ENCODE results near the gene MRM3. TPM values are rescaled to one million over a fixed set of nuclear protein-coding genes. Genes with fewer than 3 reads are reported as not detected.

Gene MRM3
- polyA plus RNA-seq, 1 experiment = 10.1 TPM

DNA sequence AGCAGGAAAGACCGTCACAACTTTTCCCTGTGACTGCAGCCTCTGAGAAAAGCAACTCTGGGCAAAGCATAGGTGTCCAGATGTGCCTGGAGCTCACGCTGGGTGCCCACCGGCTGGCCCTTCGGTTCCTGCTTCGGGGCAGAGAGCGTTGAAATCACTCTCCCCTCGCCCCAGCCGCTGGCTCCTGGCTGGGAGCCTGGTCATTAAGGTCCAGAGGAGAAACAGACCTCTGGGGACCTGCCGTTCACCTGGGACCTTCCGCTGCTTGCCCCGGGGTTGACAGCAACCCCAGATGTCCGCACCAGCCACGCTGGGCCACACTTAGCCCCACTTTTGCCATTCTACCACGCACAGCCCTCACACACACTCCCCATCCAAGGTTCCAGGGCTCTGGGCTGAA lies 13.1 kb downstream of the MRM3 start:
- no peak for DNase-seq (ENCODE audit: low read depth)
- ChIA-PET POLR2A (interaction anchor here (0.6 kb wide), 1 partner anchor 183 kb away, joined by 8 read pairs; no protein-coding TSS in a partner anchor), CTCF (interaction anchor here (0.8 to 3.5 kb wide), 22 partner anchors 9 to 261 kb away, joined by 3 to 66 read pairs (median 4); partner anchors contain the start of genes NXN and TIMM22)
- no peaks in the 10 kb centered on the region for H3K27me3 ChIP-seq (ENCODE audit: control insufficient read depth, insufficient read depth, low read length)
- TF ChIP-seq, protein P1, sequence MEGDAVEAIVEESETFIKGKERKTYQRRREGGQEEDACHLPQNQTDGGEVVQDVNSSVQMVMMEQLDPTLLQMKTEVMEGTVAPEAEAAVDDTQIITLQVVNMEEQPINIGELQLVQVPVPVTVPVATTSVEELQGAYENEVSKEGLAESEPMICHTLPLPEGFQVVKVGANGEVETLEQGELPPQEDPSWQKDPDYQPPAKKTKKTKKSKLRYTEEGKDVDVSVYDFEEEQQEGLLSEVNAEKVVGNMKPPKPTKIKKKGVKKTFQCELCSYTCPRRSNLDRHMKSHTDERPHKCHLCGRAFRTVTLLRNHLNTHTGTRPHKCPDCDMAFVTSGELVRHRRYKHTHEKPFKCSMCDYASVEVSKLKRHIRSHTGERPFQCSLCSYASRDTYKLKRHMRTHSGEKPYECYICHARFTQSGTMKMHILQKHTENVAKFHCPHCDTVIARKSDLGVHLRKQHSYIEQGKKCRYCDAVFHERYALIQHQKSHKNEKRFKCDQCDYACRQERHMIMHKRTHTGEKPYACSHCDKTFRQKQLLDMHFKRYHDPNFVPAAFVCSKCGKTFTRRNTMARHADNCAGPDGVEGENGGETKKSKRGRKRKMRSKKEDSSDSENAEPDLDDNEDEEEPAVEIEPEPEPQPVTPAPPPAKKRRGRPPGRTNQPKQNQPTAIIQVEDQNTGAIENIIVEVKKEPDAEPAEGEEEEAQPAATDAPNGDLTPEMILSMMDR (IDR thresholded peaks at IDR 0.05; ENCODE audit: insufficient read depth, low read depth, low read length) = no peak
- peaks cover 15% of the 10 kb centered on the region for H3K36me3 ChIP-seq (ENCODE audit: control insufficient read depth, insufficient read depth, low read length)
- H3K4me3 ChIP-seq (ENCODE audit: low read depth, low read length) = no peak overlapping the region

DNA sequence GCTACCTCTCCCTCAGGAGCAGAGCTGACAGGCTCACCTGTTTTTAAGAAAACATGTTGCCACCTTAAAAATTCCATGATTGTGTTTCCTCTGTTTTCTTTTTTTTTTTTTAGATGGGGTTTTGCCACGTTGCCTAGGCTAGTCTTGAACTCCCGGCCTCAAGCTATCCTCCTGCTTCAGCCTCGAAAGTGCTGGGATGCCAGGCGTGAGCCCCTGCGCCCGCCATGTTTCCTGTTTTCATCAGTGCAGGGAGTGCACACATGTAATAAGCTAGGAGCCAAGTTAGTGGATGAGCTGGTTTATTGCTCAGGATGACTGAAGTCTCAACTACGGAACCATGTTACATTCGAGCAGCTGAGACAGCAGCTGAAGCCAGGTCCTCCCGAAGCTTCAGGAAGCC lies 13.6 kb downstream of the MRM3 start:
- CTCF ChIA-PET = interaction anchor here (0.6 to 3.5 kb wide), 22 partner anchors 21 to 260 kb away, joined by 3 to 66 read pairs (median 4); partner anchors contain the start of genes NXN and TIMM22
- POLR2A ChIA-PET = interaction anchor here (0.6 kb wide), 1 partner anchor 183 kb away, joined by 8 read pairs; no protein-coding TSS in a partner anchor
- DNase-seq (ENCODE audit: low read depth) = no peak
- peaks cover 19% of the 10 kb centered on the region for H3K36me3 ChIP-seq (ENCODE audit: control insufficient read depth, insufficient read depth, low read length)
- no peak overlapping the region for H3K4me3 ChIP-seq (ENCODE audit: low read depth, low read length)
- H3K27me3 ChIP-seq (ENCODE audit: control insufficient read depth, insufficient read depth, low read length) = no peaks in the 10 kb centered on the region
- TF ChIP-seq, protein P1 (IDR thresholded peaks at IDR 0.05; ENCODE audit: insufficient read depth, low read depth, low read length) = no peak

DNA sequence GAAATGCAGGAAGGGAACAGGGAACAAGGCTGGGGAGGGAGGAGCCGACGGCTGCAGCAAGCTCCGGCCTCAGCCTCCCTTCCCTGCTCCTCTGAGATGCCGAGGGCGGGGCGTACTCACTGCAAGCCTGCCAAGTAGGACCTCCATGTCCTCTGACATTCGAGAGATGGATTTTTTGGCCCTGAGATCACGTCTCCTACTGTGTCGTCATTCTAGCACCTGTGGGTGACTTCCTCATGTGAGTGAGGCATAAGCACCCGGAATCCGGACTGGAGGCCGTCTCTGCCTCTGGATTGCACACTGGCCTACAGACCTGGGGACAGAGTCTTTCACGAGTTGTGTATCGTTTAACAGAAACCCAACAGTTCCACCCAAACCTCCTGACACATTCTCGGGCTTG lies 14.5 kb downstream of the MRM3 start:
- TF ChIP-seq, protein P1 (IDR thresholded peaks at IDR 0.05; ENCODE audit: insufficient read depth, low read depth, low read length) = no peak
- Histone ChIP-seq H3K4me3 (ENCODE audit: low read depth, low read length) (no peak overlapping the region), H3K36me3 (ENCODE audit: control insufficient read depth, insufficient read depth, low read length) (peaks cover 21% of the 10 kb centered on the region), H3K27me3 (ENCODE audit: control insufficient read depth, insufficient read depth, low read length) (no peaks in the 10 kb centered on the region)
- DNase-seq (ENCODE audit: low read depth) = no peak
- CTCF ChIA-PET = interaction anchor here (0.7 to 3.5 kb wide), 5 partner anchors 8 to 185 kb away, joined by 3 to 66 read pairs (median 4); partner anchors contain the start of gene NXN
- POLR2A ChIA-PET = no interaction called here

DNA sequence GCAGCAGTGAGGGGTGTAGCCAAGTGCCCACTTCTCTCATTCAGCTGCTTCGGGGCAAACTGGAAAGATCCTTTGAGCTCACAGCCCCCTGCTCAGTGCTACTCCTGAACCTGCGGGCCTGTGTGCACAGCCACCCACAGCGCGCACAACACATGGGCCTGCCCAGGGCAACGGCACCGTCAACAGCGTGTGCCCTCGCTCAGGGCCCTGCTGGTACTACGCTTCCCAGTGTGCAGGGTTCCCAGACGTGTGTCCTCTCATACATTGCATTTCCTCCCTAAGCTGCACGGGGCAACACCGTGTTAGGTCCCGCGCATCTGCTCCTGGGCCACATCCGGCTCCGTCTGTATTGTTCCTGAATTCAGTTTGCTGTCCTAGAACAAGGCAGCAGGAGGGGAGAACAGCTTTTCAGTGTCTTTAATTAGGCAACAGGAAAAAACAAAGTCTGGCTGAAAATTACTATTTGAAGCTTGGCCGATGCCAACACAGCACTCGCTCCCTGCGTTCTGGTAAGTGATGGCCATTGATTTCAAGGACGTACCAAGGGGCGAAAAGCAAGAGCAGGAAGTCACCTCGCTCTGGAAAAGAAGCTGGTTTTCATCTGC lies 15.2 kb downstream of the MRM3 start:
- no peak for DNase-seq (ENCODE audit: low read depth)
- no peak overlapping the region for H3K4me3 ChIP-seq (ENCODE audit: low read depth, low read length)
- POLR2A ChIA-PET = no interaction called here
- TF ChIP-seq, protein P1 (IDR thresholded peaks at IDR 0.05; ENCODE audit: insufficient read depth, low read depth, low read length) = no peak
- no peaks in the 10 kb centered on the region for H3K27me3 ChIP-seq (ENCODE audit: control insufficient read depth, insufficient read depth, low read length)
- CTCF ChIA-PET = interaction anchor here (0.7 to 2.6 kb wide), 4 partner anchors 9 to 183 kb away, joined by 3 to 22 read pairs (median 4); partner anchors contain the start of gene NXN
- H3K36me3 ChIP-seq (ENCODE audit: control insufficient read depth, insufficient read depth, low read length) = peaks cover 23% of the 10 kb centered on the region

DNA sequence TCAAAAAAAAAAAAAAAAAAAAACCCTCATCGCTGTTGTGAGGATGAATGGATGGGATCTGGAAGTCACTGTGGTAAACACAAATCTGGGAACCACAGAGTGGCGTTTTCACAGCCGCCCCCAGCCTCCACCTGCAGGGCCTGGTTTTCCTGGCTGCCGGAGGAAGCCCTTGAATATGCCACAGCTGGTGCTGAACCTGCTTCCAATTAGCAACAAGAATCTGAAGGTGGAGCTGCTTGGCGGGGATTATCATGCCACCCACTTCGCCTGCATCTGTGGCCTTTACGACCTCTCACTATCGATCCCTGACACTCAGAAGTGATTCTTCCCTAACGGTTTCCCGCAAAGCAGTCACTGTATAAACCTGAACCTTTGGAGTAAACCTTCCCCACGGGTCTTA lies 16.1 kb downstream of the MRM3 start:
- H3K36me3 ChIP-seq (ENCODE audit: control insufficient read depth, insufficient read depth, low read length) = peaks cover 29% of the 10 kb centered on the region
- ChIA-PET CTCF (interaction anchor here (0.9 to 2.6 kb wide), 2 partner anchors 182 to 198 kb away, joined by 3 to 22 read pairs; partner anchors contain the start of genes NXN and TIMM22), POLR2A (no interaction called here)
- no peaks in the 10 kb centered on the region for H3K27me3 ChIP-seq (ENCODE audit: control insufficient read depth, insufficient read depth, low read length)
- H3K4me3 ChIP-seq (ENCODE audit: low read depth, low read length) = no peak overlapping the region
- TF ChIP-seq, protein P1 (IDR thresholded peaks at IDR 0.05; ENCODE audit: insufficient read depth, low read depth, low read length) = no peak
- no peak for DNase-seq (ENCODE audit: low read depth)

All from BJ (cell line).